ENCODE data around the gene SLC6A16.

DNA sequence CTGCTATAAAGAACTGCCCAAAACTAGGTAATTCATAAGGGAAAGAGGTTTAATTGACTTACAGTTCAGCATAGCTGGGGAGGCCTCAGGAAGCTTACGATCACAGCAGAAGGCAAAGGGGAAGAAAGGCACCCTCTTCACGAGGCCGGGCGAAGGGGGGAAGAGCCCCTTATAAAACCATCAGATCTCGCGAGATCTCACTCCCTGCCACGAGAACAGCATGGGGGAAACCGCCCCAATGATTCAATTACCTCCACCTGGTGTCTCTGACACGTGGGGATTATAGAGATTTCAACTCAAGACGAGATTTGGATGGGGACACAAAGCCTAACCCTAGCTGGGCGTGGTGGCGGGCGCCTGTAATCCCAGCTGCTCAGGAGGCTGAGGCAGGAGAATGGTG is 42.8 kb downstream of the SLC6A16 start:
- TF ChIP-seq, protein P1, sequence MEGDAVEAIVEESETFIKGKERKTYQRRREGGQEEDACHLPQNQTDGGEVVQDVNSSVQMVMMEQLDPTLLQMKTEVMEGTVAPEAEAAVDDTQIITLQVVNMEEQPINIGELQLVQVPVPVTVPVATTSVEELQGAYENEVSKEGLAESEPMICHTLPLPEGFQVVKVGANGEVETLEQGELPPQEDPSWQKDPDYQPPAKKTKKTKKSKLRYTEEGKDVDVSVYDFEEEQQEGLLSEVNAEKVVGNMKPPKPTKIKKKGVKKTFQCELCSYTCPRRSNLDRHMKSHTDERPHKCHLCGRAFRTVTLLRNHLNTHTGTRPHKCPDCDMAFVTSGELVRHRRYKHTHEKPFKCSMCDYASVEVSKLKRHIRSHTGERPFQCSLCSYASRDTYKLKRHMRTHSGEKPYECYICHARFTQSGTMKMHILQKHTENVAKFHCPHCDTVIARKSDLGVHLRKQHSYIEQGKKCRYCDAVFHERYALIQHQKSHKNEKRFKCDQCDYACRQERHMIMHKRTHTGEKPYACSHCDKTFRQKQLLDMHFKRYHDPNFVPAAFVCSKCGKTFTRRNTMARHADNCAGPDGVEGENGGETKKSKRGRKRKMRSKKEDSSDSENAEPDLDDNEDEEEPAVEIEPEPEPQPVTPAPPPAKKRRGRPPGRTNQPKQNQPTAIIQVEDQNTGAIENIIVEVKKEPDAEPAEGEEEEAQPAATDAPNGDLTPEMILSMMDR (conservative IDR thresholded peaks at IDR 0.05 in 1 of 2, IDR thresholded peaks at IDR 0.05 in 1 of 2; ENCODE audit: extremely low read depth in 1 of 2, insufficient read depth in 1 of 2, low read depth in 1 of 2, low read length in 2 of 2): no peak
- no peak for TF ChIP-seq EZH2 (IDR thresholded peaks at IDR 0.05; ENCODE audit: borderline replicate concordance, low read length)

Measured in mammary epithelial cell (primary cell).